Memory B cell (primary cell): ENCODE data around the gene VSIG4.

Experiments
- ATAC-seq: fragments of 150-1000 bp; cut with Tn5 transposase; 2 replicates; pipeline ENCODE4 v1.10.0; 2021; ENCODE audit warnings: low read depth, mild to moderate bottlenecking, moderate library complexity
- DNase-seq, 2 donors: peaks; one replicate each; pipeline ENCODE4 v3.0.0; 2022; ENCODE audit warnings: low spot score in 2 of 2
- H3K27ac Mint-ChIP-seq: one replicate; pipeline ENCODE4 v1.8.0; 2022; ENCODE audit warnings: mild to moderate bottlenecking, moderate library complexity, mixed read lengths
- H3K27me3 Mint-ChIP-seq: one replicate; pipeline ENCODE4 v1.8.0; 2022; ENCODE audit warnings: mixed read lengths
- H3K36me3 Mint-ChIP-seq: one replicate; pipeline ENCODE4 v1.8.0; 2022; ENCODE audit warnings: mild to moderate bottlenecking, mixed read lengths
- H3K4me1 Mint-ChIP-seq: one replicate; pipeline ENCODE4 v1.8.0; 2022; ENCODE audit warnings: mixed read lengths
- H3K4me3 Mint-ChIP-seq: one replicate; pipeline ENCODE4 v1.8.0; 2022; ENCODE audit warnings: mild to moderate bottlenecking, moderate library complexity, mixed read lengths
- H3K9me3 Mint-ChIP-seq: one replicate; pipeline ENCODE4 v1.8.0; 2022; ENCODE audit warnings: mixed read lengths

VSIG4 gene

DNA sequence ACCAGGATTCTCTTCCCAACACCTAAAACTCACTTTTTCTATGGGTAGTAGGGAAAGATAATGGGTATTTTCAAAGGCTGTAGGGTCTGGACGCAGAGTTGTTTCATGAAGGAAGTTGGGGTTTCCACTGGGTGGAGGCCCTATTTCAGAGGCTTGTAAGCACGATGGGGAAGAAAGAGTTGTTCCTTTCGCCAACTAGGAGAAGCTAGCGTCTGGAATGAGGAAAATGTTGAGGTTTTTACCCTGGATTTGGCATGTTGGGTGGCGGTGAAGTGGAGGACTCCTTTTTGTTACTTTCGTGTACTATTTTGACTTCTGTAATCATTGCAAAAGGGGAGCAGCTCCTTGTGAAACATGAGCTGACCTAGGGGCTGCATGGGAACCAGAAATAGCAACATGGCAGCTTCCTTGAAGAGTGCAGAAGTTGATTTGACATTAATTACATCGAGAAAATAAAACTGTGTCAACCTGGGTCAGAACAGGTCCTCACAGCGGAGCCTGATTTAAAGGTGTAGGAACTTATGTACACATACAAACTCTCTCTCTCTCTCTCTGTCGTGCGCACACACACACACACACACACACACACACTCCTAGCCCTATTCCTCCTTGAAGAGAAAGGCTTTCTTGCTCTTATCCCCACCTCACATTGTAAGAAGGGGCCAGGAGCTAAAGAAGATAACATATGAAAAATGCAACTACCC is 19.1 kb downstream of the VSIG4 start:
- peak overlapping the region; percentile 93 for H3K27ac Mint-ChIP-seq
- peaks cover 56% of the 10 kb centered on the region for H3K4me1 Mint-ChIP-seq
- peak overlapping the region; percentile 64 for H3K4me3 Mint-ChIP-seq
- no peaks in the 10 kb centered on the region for H3K9me3 Mint-ChIP-seq
- no peak for DNase-seq
- peaks cover 18% of the 10 kb centered on the region for H3K36me3 Mint-ChIP-seq
- ATAC-seq: peak; percentile 51
- no peaks in the 10 kb centered on the region for H3K27me3 Mint-ChIP-seq

DNA sequence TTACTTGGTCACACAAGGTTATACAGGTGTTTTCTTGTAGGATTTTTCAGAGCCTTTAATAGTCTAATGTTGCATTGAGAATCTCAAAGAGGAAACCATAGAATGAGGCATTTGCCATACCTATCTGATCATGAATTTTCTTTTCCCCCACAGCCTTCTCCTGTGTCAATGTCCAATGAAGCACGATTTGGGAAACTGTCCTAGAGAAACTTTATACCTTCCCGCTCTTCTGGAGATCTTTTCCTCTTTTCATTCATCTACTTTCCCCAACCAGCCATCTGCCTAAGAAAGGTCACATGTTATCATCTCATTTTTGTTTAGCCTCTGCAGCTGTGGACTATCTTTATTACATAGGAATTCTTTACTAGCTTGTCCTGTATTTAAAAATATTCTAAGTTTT is 19.9 kb downstream of the VSIG4 start:
- peak overlapping the region; percentile 93 for H3K27ac Mint-ChIP-seq
- no peak for ATAC-seq
- no peaks in the 10 kb centered on the region for H3K9me3 Mint-ChIP-seq

DNA sequence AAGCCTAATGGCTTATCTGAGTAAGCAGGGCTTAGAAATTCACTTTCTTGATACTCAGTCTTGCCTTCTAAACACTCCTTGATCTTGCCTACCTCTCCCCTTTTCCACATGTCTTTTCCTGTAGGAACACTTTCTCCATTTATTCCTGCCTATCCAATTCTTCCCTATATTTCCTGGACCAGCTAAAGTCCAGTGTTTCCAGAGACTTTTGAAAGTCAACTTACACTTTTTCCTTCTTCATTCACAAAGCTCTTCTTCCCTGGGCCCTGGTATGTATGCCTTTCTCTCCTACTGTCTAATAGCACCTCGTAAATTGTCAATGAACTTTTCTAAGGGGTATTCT is 20.6 kb downstream of the VSIG4 start:
- Mint-ChIP-seq H3K9me3 (no peaks in the 10 kb centered on the region), H3K27ac (peak overlapping the region; percentile 93), H3K36me3 (peaks cover 15% of the 10 kb centered on the region), H3K4me3 (peak overlapping the region; percentile 40), H3K27me3 (no peaks in the 10 kb centered on the region), H3K4me1 (peaks cover 48% of the 10 kb centered on the region)
- DNase-seq: no peak
- no peak for ATAC-seq

More for the DNA sequence above, 19.9 kb downstream of the VSIG4 start:
- DNase-seq: no peak
- Mint-ChIP-seq H3K36me3 (peaks cover 15% of the 10 kb centered on the region), H3K4me3 (peak overlapping the region; percentile 39), H3K4me1 (peaks cover 55% of the 10 kb centered on the region), H3K27me3 (no peaks in the 10 kb centered on the region)

- Mint-ChIP-seq H3K27ac (peak overlapping the region; percentile 93), H3K4me3 (peak overlapping the region; percentile 91)
Measured at GRCh38 chrX:66018585-66019309, 21.1 kb downstream of the VSIG4 start.

GRCh38 chrX:66017659-66018170 is 22.2 kb downstream of the VSIG4 start:
- peak overlapping the region; percentile 91 for H3K4me3 Mint-ChIP-seq
- ATAC-seq: no peak
- peaks cover 49% of the 10 kb centered on the region for H3K4me1 Mint-ChIP-seq
- H3K27ac Mint-ChIP-seq: peak overlapping the region; percentile 93
- H3K27me3 Mint-ChIP-seq: no peaks in the 10 kb centered on the region
- H3K36me3 Mint-ChIP-seq: peaks cover 15% of the 10 kb centered on the region
- no peak for DNase-seq
- no peaks in the 10 kb centered on the region for H3K9me3 Mint-ChIP-seq

More at GRCh38 chrX:66018585-66019309, 21.1 kb downstream of the VSIG4 start:
- H3K27me3 Mint-ChIP-seq: no peaks in the 10 kb centered on the region
- ATAC-seq (no peak), DNase-seq (no peak)
- H3K4me1 Mint-ChIP-seq: peaks cover 46% of the 10 kb centered on the region
- H3K36me3 Mint-ChIP-seq: peaks cover 15% of the 10 kb centered on the region
- no peaks in the 10 kb centered on the region for H3K9me3 Mint-ChIP-seq

DNA sequence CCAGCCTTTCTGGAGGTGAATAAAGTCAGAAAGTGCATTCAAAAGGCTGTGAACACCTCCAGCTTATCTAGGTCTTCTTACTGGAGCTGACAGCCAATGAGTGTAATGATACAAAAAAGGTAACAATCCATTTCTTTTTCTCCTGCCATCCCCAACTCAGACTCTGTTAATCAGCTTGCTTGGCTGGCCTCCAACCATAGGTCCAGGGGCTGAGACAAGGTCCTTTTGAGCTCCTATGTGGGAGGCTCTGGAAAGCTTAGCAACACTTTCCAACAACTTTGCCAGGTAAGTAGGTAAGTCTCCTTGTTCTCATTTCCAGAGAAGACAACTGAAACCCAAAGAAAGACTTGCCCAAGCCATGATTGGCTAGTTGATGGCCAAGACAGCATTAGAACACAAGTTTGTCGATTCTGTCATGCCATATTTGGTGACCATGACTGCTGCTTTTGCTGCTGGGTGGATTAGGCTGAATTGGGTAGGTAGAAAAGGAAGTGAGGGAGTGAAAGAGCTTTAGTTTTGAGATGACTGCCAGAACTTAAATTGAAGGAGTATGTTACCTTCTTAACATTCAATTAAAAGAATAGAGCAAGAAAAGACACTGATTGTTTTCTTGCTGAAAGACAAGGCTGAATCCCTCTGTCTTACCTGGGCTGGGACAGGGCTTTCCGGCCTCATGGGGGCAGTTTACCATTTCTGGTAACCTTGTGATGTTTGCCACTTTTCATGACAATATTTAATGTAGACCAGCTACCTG is 22.8 kb downstream of the VSIG4 start:
- Mint-ChIP-seq H3K9me3 (no peaks in the 10 kb centered on the region), H3K27ac (peak overlapping the region; percentile 93), H3K27me3 (no peaks in the 10 kb centered on the region), H3K4me1 (peaks cover 53% of the 10 kb centered on the region), H3K4me3 (peak overlapping the region; percentile 91), H3K36me3 (peaks cover 15% of the 10 kb centered on the region)
- ATAC-seq (no peak), DNase-seq (no peak)

GRCh38 chrX:66015900-66016689 is 23.8 kb downstream of the VSIG4 start:
- peaks cover 15% of the 10 kb centered on the region for H3K36me3 Mint-ChIP-seq
- no peak for DNase-seq
- H3K9me3 Mint-ChIP-seq: no peaks in the 10 kb centered on the region
- ATAC-seq: peak; percentile 37
- H3K4me3 Mint-ChIP-seq: peak overlapping the region; percentile 91
- H3K27ac Mint-ChIP-seq: peak overlapping the region; percentile 93
- H3K4me1 Mint-ChIP-seq: peaks cover 50% of the 10 kb centered on the region
- H3K27me3 Mint-ChIP-seq: no peaks in the 10 kb centered on the region

GRCh38 chrX:66015152-66015831 is 24.6 kb downstream of the VSIG4 start:
- H3K36me3 Mint-ChIP-seq: peaks cover 12% of the 10 kb centered on the region
- peak overlapping the region; percentile 28 for H3K27ac Mint-ChIP-seq
- no peaks in the 10 kb centered on the region for H3K9me3 Mint-ChIP-seq
- ATAC-seq: peak; percentile 76
- peaks cover 48% of the 10 kb centered on the region for H3K4me1 Mint-ChIP-seq
- H3K4me3 Mint-ChIP-seq: peak overlapping the region; percentile 91
- DNase-seq: peak; percentile 24 to 27
- no peaks in the 10 kb centered on the region for H3K27me3 Mint-ChIP-seq

DNA sequence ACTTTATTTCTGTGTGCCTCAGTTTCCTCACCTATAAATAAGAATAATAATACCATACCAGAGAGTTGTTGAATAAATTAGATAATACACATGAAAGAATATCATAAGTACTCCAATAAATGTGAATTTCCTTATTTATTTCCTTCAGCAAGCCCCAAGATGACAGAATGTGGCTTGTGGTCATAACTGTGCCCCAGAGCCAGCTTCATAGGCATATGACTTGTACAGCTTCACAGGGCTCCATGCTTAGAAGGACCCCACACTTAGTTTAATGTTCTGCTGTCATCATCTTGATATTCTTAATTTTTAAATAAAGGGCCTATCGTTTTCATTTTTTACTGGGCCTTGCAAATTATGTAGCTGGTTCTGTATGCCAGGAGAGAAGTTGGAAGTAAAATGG is 25.3 kb downstream of the VSIG4 start:
- peaks cover 44% of the 10 kb centered on the region for H3K4me1 Mint-ChIP-seq
- no peak overlapping the region for H3K4me3 Mint-ChIP-seq
- DNase-seq: no peak
- no peak for ATAC-seq
- H3K36me3 Mint-ChIP-seq: peaks cover 8% of the 10 kb centered on the region
- H3K27ac Mint-ChIP-seq: peak overlapping the region; percentile 28
- H3K27me3 Mint-ChIP-seq: no peaks in the 10 kb centered on the region
- H3K9me3 Mint-ChIP-seq: no peaks in the 10 kb centered on the region

DNA sequence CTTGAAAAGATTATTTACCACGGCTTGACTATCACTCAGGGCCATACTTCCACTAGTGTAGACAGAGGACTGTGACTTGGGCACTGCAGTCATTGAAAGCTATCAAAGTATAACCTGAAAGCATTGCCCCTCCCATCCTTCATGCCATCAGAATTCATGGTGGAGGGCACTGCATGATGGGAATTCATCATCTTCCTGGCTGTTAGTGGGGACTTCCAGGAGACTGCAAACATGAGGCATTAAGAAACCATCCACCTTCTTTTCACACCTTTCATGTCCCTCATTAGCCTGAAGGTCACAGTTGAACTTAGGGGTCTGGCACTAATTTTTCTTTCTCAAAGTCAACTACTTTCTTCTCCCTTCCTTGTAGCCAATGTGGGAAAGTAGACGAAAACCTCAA is 25.8 kb downstream of the VSIG4 start:
- Mint-ChIP-seq H3K4me3 (no peak overlapping the region), H3K27ac (peak overlapping the region; percentile 94), H3K36me3 (peaks cover 3% of the 10 kb centered on the region), H3K9me3 (no peaks in the 10 kb centered on the region), H3K27me3 (no peaks in the 10 kb centered on the region), H3K4me1 (peaks cover 39% of the 10 kb centered on the region)
- DNase-seq: no peak
- ATAC-seq: no peak

- Mint-ChIP-seq H3K36me3 (no peaks in the 10 kb centered on the region), H3K9me3 (no peaks in the 10 kb centered on the region), H3K27me3 (no peaks in the 10 kb centered on the region), H3K27ac (peak overlapping the region; percentile 94), H3K4me3 (peak overlapping the region; percentile 61), H3K4me1 (peaks cover 34% of the 10 kb centered on the region)
- peak; percentile 67 for ATAC-seq
- no peak for DNase-seq
Measured at GRCh38 chrX:66013194-66013816, 26.6 kb downstream of the VSIG4 start.

- peaks cover 30% of the 10 kb centered on the region for H3K4me1 Mint-ChIP-seq
- H3K4me3 Mint-ChIP-seq: no peak overlapping the region
- H3K9me3 Mint-ChIP-seq: no peaks in the 10 kb centered on the region
- H3K27me3 Mint-ChIP-seq: no peaks in the 10 kb centered on the region
- no peaks in the 10 kb centered on the region for H3K36me3 Mint-ChIP-seq
- no peak for DNase-seq
- peak overlapping the region; percentile 94 for H3K27ac Mint-ChIP-seq
- no peak for ATAC-seq
Measured at GRCh38 chrX:66012094-66012534, 27.8 kb downstream of the VSIG4 start.
